ENCODE measurements around the gene DDIAS. TPM values are rescaled to one million over a fixed set of nuclear protein-coding genes. Genes with fewer than 3 reads are reported as not detected.

The DDIAS gene
- total RNA-seq, 1 donor: 0.94 TPM

DNA sequence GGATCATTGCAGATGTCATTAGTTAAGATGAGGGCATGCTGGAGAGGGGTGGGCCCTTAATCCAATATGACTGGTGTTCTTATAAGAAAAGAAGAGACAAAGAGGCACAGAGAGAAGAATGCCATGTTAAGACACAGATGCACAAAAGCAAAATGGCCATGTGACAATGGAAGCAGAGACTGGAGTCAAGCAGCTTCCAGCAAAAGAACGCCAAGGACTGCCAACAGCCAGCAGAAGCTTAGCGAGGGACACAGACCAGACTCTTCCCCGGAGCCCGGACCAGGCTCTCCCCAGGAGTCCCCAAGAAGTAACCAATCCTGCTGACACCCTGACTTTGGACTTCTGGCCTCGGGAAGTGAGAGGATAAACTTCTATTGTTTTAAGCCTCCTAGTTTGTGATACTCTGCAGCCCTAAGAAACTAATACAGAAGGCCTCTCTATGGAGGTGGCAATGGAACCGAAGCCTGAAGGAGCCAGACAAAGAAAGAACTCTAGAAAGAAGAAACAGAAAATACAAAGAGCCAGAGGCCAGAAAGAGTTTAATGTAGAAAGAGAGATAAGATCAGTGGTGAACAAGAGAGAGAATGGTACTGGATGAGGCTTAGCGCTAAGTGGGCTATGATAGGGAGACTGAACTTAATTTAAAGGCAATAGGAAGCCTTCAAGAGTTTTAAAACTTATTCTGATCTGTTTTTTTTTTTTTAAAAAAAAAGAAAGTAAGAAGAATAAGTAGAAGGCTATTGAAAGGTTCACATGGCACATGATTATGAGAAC, 29.0 kb upstream of the DDIAS start:
- Histone ChIP-seq H3K27me3 (ENCODE audit: insufficient read depth, low read length) (no peaks in the 10 kb centered on the region), H3K4me1 (ENCODE audit: insufficient read depth, low read length) (peaks cover 13% of the 10 kb centered on the region), H3K9me3 (ENCODE audit: low read depth, low read length) (no peaks in the 10 kb centered on the region), H3K4me3 (ENCODE audit: low read length) (no peak overlapping the region)

DNA sequence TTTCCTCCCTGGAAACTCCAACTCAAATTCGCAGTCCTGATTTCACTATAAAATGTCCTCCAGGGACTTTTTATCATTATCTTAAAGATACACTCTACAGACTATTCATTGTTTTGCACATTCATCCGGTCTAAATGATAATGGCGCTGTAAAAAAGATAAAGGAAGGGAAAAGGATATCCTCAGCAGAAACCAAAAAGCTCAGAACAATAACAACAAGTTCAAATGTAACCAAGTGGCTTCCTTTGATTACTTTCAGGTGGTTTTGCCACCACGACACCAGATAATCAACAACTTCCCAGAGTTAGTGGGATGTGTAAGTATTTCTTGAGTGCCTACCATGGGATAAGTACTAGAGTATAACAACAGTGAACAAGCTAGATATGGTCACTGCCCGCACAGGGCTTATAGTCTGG, 27.6 kb upstream of the DDIAS start:
- no peaks in the 10 kb centered on the region for H3K9me3 ChIP-seq (ENCODE audit: low read depth, low read length)
- peaks cover 11% of the 10 kb centered on the region for H3K4me1 ChIP-seq (ENCODE audit: insufficient read depth, low read length)
- H3K4me3 ChIP-seq (ENCODE audit: low read length): no peak overlapping the region
- H3K27me3 ChIP-seq (ENCODE audit: insufficient read depth, low read length): no peaks in the 10 kb centered on the region

DNA sequence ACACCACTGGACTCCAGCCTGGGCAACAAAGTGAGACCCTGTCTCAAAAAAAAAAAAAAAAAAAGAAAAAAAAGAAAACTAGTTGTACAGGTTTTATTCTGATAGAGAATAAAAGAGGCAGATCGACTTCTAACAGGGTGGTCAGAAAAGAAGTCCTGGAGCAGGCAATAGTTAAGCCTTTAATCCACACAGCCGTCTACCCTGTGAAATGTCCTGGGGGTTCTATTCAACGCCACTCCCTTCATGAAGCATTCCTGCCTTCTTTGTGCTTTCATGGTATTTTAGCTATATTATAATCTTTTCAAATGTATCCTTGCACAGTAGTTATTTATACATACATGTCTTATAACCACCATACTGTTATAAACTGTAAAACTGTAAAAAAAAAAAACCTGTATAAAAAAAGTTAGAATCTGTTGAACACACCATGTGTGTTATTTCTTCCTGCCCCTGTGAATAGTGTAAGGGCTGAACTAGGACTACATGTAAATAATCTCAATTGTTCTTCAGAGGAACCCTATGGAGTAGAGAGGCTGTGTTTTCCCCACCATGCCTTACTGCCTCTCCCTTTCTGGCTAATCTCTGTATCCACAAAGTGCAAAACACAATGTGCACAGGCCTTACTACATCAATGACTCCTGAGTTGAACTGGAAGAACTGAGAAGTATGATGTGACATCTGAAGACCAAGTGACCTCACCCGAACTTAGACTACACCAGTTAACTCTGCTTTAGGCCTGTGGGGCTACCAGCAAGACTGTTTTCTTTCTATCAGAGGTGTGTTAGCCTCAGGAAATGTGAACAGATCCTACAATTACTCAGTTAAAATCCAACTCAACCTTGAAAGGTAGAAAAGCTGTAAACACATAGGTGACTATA, 26.7 kb upstream of the DDIAS start:
- Histone ChIP-seq H3K4me3 (ENCODE audit: low read length) (no peak overlapping the region), H3K9me3 (ENCODE audit: low read depth, low read length) (no peaks in the 10 kb centered on the region), H3K27me3 (ENCODE audit: insufficient read depth, low read length) (no peaks in the 10 kb centered on the region), H3K4me1 (ENCODE audit: insufficient read depth, low read length) (peaks cover 2% of the 10 kb centered on the region)

DNA sequence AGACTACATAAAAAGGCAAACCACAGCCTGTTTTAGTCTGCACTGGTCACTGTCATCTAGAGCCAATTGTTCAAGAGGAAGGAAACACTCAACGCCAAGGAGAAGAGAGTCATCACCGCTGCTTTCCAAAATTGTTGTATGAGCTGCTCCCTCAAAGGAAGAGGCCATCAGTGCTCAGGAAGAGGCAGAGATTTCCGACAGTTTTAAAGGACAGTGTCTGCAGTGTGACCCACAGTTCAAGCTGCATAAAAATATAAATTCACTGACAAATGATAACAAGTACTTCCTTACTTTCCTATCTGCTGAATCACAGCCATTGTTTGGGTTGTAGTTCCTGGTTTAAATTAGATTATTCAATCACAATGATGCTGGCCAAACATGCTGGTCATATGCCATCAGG, 17.7 kb upstream of the DDIAS start:
- Histone ChIP-seq H3K9me3 (ENCODE audit: low read depth, low read length) (no peaks in the 10 kb centered on the region), H3K4me3 (ENCODE audit: low read length) (no peak overlapping the region), H3K4me1 (ENCODE audit: insufficient read depth, low read length) (peaks cover 30% of the 10 kb centered on the region), H3K27me3 (ENCODE audit: insufficient read depth, low read length) (no peaks in the 10 kb centered on the region)

DNA sequence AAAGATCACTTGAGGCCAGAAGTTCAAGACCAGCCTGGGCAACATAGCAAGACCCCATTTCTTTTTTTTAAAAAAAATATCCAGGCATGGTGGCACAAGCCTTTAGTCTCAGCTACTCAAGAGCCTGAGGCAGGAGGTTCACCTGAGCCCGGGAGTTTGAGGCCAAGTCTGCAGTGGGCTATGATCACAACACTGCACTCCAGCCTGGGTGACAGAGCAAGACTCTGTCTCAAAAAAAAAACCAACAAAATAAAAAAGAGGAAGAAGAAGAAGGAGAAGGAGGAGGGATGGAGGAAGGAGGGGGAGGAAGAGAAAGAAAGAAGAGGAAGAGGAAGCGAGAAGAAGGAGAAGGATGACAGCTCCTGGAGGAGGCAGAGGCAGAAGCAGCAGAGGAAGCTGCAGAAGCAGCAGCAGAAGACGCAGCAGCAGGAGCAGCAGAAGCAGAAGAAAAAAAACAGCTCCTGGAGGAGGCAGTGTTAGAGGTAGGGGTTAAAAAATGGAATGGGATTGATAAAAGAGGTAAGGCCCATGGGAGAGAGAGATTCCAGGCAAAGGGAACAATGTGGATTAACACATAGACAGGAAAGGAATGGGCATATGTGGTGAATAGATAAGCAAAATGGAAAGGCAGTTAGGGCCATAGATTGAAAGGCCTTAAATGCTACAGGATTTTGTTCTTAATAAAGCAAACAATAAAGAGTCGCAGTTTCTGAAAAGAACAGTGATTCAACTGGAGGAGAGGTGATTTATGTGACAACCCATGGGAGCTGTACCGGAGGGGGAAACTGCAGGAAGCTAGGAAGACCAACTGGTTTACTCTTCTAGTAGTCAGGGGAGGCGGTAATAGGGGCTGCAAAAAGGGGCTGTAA, 12.2 kb upstream of the DDIAS start:
- peak overlapping the region; percentile 52 for H3K4me3 ChIP-seq (ENCODE audit: low read length)
- no peaks in the 10 kb centered on the region for H3K9me3 ChIP-seq (ENCODE audit: low read depth, low read length)
- H3K4me1 ChIP-seq (ENCODE audit: insufficient read depth, low read length): peaks cover 53% of the 10 kb centered on the region
- no peaks in the 10 kb centered on the region for H3K27me3 ChIP-seq (ENCODE audit: insufficient read depth, low read length)

DNA sequence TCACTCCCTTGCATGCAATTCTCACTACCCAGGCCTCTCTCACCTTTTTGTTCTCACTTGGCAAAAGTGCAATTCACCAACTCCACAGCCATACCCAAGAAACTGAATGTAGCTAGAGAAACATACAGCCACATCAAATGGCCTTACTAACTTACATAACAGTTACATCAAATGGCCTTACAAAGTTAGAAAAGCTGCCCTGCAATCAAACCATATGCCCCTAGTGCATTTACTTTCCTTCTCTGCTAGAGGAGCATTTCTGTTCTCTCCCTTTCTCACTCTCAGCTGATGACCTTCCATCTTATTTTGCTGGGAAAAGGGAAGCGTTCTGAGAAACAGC, 11.6 kb upstream of the DDIAS start:
- no peaks in the 10 kb centered on the region for H3K9me3 ChIP-seq (ENCODE audit: low read depth, low read length)
- no peaks in the 10 kb centered on the region for H3K27me3 ChIP-seq (ENCODE audit: insufficient read depth, low read length)
- peaks cover 50% of the 10 kb centered on the region for H3K4me1 ChIP-seq (ENCODE audit: insufficient read depth, low read length)
- H3K4me3 ChIP-seq (ENCODE audit: low read length): peak overlapping the region; percentile 52

DNA sequence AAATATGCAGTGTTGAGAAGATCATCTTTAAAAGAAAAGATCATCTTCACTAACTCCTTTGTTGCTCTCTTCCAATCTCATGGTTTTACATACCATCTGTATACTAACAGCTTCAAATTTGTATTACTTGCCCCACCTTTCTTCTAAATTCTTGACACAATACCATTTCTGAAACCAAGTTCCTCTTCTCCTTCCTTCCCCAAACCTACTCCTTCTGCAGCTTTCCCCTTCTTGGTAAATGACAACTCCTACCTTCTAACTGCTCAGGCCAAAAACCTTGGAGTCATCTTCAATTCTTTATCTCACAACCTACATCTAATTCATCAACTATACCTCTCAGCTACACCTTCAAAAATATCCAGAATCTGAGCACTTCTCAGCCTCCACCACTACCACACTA, 10.6 kb upstream of the DDIAS start:
- Histone ChIP-seq H3K9me3 (ENCODE audit: low read depth, low read length) (no peaks in the 10 kb centered on the region), H3K4me3 (ENCODE audit: low read length) (peak overlapping the region; percentile 52), H3K27me3 (ENCODE audit: insufficient read depth, low read length) (no peaks in the 10 kb centered on the region), H3K4me1 (ENCODE audit: insufficient read depth, low read length) (peaks cover 60% of the 10 kb centered on the region)

DNA sequence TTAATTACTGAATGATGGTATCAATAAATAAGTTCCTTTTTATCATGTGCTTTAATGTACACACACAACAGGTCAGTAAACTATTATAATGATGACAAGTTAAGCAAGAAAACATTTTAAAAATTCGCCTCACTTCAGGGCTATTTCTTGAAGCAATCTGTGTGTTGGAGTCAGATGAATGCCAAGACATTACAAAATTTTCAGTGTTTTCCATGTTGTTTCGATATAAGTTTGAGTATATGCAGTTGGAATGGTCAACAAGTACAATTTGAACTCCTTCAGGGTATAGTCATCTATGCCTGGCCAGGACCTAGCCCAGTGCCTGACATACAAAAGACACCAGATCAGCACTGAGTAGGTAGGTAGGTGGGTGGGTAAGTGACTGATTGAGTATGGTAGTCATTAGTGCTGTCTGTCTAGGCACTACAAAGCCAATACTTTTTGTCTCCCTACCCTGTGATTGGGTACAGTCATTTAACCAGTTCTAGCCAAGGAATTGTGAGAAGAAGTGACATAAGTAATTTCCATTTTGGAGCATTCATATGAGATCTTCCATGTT, 8.8 kb upstream of the DDIAS start:
- H3K9me3 ChIP-seq (ENCODE audit: low read depth, low read length): no peaks in the 10 kb centered on the region
- peaks cover 75% of the 10 kb centered on the region for H3K4me1 ChIP-seq (ENCODE audit: insufficient read depth, low read length)
- H3K27me3 ChIP-seq (ENCODE audit: insufficient read depth, low read length): no peaks in the 10 kb centered on the region
- no peak overlapping the region for H3K4me3 ChIP-seq (ENCODE audit: low read length)

DNA sequence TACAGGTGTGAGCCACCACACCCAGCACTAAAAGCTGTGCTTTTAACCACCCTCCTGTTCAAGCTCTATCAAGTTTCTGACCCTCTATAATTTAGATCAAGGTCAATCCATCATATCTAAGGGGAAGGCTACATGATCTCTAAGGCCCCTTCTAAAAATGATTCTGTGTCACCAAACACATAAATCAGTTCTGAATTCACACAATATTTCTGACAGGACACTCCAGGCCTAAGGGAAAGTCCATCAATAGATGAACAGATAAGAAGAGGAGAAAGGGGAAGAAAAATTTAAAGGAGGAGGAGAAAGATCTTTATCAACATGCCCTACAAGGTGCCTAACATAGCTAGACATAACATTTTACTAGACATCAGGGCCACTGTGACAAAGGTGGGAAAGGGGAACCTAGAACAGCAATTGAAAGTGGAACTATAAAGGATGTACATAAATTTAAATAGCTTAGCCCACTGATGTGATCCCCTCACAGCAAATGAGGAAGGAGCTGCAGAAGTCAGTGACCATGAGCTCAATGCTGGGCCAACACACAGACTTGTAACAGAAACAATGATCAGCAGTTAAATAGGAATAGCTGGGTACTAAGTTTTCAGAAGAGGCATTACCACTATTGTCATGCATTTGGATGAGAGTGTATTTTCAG, 6.0 kb upstream of the DDIAS start:
- Histone ChIP-seq H3K4me1 (ENCODE audit: insufficient read depth, low read length) (peaks cover 71% of the 10 kb centered on the region), H3K4me3 (ENCODE audit: low read length) (no peak overlapping the region), H3K27me3 (ENCODE audit: insufficient read depth, low read length) (no peaks in the 10 kb centered on the region), H3K9me3 (ENCODE audit: low read depth, low read length) (no peaks in the 10 kb centered on the region)

DNA sequence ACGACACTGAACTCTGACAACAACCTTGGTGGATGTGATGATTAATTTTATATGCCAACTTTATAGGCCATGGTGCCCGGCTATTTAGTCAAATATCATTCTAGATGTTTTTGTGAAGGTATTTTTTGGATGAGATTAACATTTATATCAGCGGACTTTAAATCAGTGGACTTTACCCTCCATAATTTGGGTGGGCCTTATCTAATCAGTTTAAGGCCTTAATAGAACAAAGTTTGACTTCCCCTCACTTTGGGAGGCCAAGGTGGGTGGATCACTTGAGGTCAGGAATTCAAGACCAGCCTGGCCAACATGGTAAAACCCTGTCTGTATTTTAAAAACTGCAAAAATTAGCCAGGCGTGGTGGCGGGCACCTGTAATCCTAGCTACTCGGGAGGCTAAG, 5.4 kb upstream of the DDIAS start:
- peaks cover 65% of the 10 kb centered on the region for H3K4me1 ChIP-seq (ENCODE audit: insufficient read depth, low read length)
- no peak overlapping the region for H3K4me3 ChIP-seq (ENCODE audit: low read length)
- no peaks in the 10 kb centered on the region for H3K9me3 ChIP-seq (ENCODE audit: low read depth, low read length)
- no peaks in the 10 kb centered on the region for H3K27me3 ChIP-seq (ENCODE audit: insufficient read depth, low read length)

DNA sequence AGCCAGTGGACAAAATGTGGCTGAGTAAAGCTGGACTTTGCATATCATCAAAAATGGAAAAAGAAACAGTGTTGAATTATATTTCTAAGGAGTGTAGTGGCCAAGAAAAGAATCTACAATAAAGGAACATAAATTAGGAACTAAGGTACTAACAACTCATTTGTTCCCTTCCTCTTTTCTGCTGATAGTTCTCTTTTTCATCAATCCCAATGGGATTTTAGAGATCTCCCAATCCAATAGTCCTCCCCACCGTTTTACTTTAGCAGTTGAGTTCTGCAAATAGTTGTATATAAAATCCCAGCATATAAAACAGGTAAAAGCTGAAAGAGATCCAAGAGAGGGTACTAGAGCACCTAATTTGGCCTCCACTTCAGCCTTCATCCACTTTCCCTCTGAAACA, 3.3 kb upstream of the DDIAS start:
- H3K9me3 ChIP-seq (ENCODE audit: low read depth, low read length): no peaks in the 10 kb centered on the region
- H3K27me3 ChIP-seq (ENCODE audit: insufficient read depth, low read length): no peaks in the 10 kb centered on the region
- H3K4me1 ChIP-seq (ENCODE audit: insufficient read depth, low read length): peaks cover 63% of the 10 kb centered on the region
- no peak overlapping the region for H3K4me3 ChIP-seq (ENCODE audit: low read length)

DNA sequence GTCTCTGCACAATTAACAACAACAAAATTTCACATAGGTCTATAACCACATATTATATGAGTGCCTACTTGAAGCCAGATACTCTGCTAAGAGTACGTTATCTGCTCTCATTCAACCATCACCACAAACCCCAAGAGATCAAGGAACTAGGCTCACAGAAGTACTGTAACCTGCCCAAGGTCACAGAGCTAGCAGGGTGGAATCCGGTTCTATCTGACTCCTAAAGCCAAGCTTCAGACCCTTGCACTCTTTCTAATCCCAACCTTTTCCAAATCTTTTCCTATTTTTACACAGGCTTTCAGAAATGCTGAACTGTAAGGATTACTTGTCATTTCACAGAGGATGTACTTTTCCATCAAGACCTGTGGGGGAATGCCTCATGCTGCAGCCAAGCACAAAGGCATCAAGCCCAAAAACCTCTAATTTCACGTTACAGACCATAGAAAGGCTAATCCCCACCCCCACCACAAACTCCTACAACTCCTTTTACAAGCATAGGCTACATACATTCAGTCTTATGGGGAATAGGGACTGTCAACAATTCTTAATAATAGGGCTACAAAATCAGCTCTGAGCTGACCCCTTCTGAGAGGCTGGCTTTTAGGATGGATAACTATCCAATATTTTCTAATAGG, 2.2 kb upstream of the DDIAS start:
- peaks cover 57% of the 10 kb centered on the region for H3K4me1 ChIP-seq (ENCODE audit: insufficient read depth, low read length)
- no peaks in the 10 kb centered on the region for H3K9me3 ChIP-seq (ENCODE audit: low read depth, low read length)
- peak overlapping the region; percentile 55 for H3K4me3 ChIP-seq (ENCODE audit: low read length)
- H3K27me3 ChIP-seq (ENCODE audit: insufficient read depth, low read length): no peaks in the 10 kb centered on the region

DNA sequence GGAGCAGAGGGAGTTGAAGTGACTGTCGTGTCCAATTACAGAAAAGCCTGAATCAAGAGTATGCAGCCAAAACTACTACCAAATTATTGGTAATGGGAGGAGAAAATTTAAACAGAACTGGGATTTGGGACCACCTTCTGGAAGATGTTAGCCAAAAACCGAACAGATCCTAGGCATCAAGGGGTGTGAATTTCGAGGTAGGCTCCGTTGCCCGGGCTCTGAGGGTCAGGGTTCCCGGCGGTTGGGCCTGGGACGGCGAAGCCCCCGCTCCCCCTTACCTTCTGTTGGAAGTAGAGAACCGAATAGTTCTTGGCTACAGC, 1.6 kb upstream of the DDIAS start:
- Histone ChIP-seq H3K9me3 (ENCODE audit: low read depth, low read length) (no peaks in the 10 kb centered on the region), H3K4me1 (ENCODE audit: insufficient read depth, low read length) (peaks cover 56% of the 10 kb centered on the region), H3K4me3 (ENCODE audit: low read length) (peak overlapping the region; percentile 55), H3K27me3 (ENCODE audit: insufficient read depth, low read length) (no peaks in the 10 kb centered on the region)

Data from mononuclear cell (primary cell).